Measurements from ENCODE around the gene ITK.
"Not testable (repeated sequence)": the region's sequence is repeated elsewhere in the genome, so short reads cannot be mapped to it uniquely, and the experiment has no call there.

The ITK gene

DNA sequence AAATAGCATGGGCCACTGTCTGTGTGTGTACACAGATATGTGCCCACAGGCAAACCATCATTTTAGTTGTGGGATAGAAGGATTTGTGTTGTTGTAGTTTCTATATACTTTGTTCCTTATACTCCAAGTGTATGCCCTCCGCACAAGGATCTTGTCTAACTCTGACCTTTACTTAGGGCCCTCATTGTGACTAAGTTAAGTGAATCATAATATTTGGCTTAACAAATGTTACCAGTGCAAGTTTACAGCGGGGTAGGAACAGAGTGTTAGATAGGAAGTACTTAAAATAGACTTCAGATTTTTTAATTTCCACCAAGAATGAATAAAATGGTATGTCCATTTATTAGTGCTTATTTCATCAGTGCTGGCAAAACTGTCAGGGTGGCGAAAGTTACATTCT, 55.8 kb downstream of the ITK start:
- DNase-seq (ENCODE audit: low read depth): no peak
- H3K4me3 ChIP-seq (ENCODE audit: low read depth, low read length): no peak overlapping the region
- TF ChIP-seq, protein P1, sequence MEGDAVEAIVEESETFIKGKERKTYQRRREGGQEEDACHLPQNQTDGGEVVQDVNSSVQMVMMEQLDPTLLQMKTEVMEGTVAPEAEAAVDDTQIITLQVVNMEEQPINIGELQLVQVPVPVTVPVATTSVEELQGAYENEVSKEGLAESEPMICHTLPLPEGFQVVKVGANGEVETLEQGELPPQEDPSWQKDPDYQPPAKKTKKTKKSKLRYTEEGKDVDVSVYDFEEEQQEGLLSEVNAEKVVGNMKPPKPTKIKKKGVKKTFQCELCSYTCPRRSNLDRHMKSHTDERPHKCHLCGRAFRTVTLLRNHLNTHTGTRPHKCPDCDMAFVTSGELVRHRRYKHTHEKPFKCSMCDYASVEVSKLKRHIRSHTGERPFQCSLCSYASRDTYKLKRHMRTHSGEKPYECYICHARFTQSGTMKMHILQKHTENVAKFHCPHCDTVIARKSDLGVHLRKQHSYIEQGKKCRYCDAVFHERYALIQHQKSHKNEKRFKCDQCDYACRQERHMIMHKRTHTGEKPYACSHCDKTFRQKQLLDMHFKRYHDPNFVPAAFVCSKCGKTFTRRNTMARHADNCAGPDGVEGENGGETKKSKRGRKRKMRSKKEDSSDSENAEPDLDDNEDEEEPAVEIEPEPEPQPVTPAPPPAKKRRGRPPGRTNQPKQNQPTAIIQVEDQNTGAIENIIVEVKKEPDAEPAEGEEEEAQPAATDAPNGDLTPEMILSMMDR (IDR thresholded peaks at IDR 0.05; ENCODE audit: low read depth, low read length): no peak

DNA sequence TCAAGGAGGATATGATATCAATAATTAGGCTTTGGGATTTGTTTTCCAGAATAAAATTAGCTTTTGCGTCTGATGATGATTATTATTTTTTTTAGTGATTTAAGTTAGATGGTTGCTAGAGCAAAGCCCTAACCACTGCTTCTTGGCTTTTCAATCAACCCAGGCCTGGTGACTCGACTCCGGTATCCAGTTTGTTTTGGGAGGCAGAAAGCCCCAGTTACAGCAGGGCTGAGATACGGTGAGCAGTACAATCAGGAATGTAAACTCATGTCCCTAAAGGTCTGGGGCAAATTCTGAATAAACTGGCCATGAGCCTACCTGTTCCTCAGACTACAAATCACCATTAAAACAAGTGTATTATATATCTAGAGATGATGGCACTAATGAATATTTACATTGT, 60.8 kb downstream of the ITK start:
- no peak overlapping the region for H3K4me3 ChIP-seq (ENCODE audit: low read depth, low read length)
- no peak for DNase-seq (ENCODE audit: low read depth)
- TF ChIP-seq, protein P1 (IDR thresholded peaks at IDR 0.05; ENCODE audit: low read depth, low read length): no peak
- TF ChIP-seq, protein P2, sequence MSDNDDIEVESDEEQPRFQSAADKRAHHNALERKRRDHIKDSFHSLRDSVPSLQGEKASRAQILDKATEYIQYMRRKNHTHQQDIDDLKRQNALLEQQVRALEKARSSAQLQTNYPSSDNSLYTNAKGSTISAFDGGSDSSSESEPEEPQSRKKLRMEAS (IDR thresholded peaks at IDR 0.05; ENCODE audit: low read depth, low read length): no peak
- TF ChIP-seq POLR2A (IDR thresholded peaks at IDR 0.05; ENCODE audit: extremely low read depth, insufficient read length) (no peak), MYC (IDR thresholded peaks at IDR 0.05; ENCODE audit: low read depth, low read length) (no peak)

DNA sequence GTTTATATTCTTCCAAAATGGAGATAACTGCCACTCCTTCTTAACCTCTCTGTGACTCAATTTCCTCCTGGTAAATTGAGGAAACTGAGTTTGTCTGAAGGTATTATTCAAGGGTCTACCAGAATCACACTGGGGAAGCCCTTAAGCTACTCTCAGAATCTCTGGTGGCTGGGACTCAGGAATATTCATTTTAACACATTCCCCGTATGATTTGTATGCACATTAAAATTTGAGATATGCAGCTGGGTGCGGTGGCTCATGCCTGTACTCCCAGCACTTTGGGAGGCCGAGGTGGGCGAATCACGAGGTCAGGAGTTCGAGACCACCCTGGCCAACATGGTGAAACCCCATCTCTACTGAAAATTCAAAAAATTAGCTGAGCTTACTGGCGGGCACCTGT, 64.1 kb downstream of the ITK start:
- not testable (repeated sequence) for DNase-seq (ENCODE audit: low read depth); H3K4me3 ChIP-seq (ENCODE audit: low read depth, low read length)

DNA sequence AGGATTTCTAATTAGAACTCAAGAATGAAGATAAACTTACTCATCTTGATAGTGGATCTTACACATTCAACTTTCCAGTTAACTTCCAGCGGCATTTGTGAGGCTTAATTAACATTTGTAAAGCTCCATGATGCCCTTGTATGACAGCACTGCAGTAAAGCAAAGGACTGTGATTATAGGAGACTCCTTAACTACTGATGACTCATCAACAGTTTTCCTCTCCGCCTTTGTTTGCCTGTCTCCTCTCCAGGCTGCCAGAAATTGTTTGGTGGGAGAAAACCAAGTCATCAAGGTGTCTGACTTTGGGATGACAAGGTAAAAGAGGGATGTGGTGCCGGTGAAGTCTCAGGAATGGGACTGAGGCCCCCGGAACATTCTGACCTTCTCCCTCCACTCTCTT, 64.8 kb downstream of the ITK start:
- DNase-seq (ENCODE audit: low read depth): no peak
- no peak overlapping the region for H3K4me3 ChIP-seq (ENCODE audit: low read depth, low read length)
- TF ChIP-seq POLR2A (IDR thresholded peaks at IDR 0.05; ENCODE audit: extremely low read depth, insufficient read length) (no peak), MYC (IDR thresholded peaks at IDR 0.05; ENCODE audit: low read depth, low read length) (no peak)
- TF ChIP-seq, protein P1 (IDR thresholded peaks at IDR 0.05; ENCODE audit: low read depth, low read length): no peak
- TF ChIP-seq, protein P2 (IDR thresholded peaks at IDR 0.05; ENCODE audit: low read depth, low read length): no peak

DNA sequence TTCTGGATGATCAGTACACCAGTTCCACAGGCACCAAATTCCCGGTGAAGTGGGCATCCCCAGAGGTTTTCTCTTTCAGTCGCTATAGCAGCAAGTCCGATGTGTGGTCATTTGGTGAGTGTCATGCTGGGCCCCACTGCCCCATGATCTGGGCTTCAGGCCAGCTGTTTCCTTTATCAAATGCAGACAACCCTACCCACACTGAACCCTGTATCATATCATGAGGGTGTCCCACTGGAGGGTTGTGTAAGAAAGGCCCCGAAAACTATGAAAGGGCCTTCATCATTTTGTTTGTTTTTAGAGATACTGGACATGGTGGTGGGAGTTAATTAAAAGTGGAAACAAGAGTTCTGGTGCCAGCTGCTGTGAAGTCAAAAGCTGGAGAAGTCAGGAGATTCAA, 65.2 kb downstream of the ITK start:
- TF ChIP-seq MYC (IDR thresholded peaks at IDR 0.05; ENCODE audit: low read depth, low read length) (no peak), POLR2A (IDR thresholded peaks at IDR 0.05; ENCODE audit: extremely low read depth, insufficient read length) (no peak)
- TF ChIP-seq, protein P2 (IDR thresholded peaks at IDR 0.05; ENCODE audit: low read depth, low read length): no peak
- TF ChIP-seq, protein P1 (IDR thresholded peaks at IDR 0.05; ENCODE audit: low read depth, low read length): no peak
- H3K4me3 ChIP-seq (ENCODE audit: low read depth, low read length): no peak overlapping the region
- DNase-seq (ENCODE audit: low read depth): no peak

DNA sequence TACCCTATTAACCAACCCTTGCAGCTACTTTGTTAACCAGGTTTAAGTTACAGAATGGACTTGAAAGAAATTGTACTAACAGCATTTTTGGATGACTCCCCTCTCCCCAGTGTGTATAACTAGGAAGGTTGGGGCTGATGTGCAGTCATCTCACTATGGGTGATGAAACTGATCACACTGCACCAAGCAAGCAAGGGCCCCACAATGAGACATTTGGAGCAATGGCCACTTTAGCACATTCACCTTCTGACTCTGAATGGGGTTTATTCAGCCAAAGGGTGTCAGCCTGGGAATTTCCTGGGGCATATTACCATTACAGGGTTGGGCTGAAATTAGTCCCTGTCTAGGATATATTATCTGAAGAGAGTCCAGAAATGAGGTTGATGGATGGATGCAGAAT, 66.6 kb downstream of the ITK start:
- H3K4me3 ChIP-seq (ENCODE audit: low read depth, low read length): no peak overlapping the region
- DNase-seq (ENCODE audit: low read depth): no peak
- no peak for TF ChIP-seq MYC (IDR thresholded peaks at IDR 0.05; ENCODE audit: low read depth, low read length)
- TF ChIP-seq, protein P1 (IDR thresholded peaks at IDR 0.05; ENCODE audit: low read depth, low read length): no peak
